Measurements from ENCODE around the gene CACNA2D4. TPM values are rescaled to one million over a fixed set of nuclear protein-coding genes. Genes with fewer than 3 reads are reported as not detected.

CACNA2D4 gene
- total RNA-seq, 1 donor from 2014 or later: 1.1 TPM

GRCh38 chr12:1879633-1880032, 38.8 kb downstream of the CACNA2D4 start:
- ATAC-seq (no peak), DNase-seq (ENCODE audit: missing footprints) (no peak)
- intact Hi-C loops (cut with DNase I): no loop called here

- DNase-seq (ENCODE audit: missing footprints): no peak
- ATAC-seq: no peak
- intact Hi-C loops (cut with DNase I): no loop called here
Measured at GRCh38 chr12:1878695-1879094, 39.8 kb downstream of the CACNA2D4 start.

GRCh38 chr12:1878214-1878613, 40.2 kb downstream of the CACNA2D4 start:
- DNase-seq (ENCODE audit: missing footprints): no peak
- intact Hi-C loops (cut with DNase I): no loop called here
- ATAC-seq: no peak

- intact Hi-C loops (cut with DNase I): no loop called here
- DNase-seq (ENCODE audit: missing footprints) (no peak), ATAC-seq (no peak)
Measured at GRCh38 chr12:1877169-1877878, 41.1 kb downstream of the CACNA2D4 start.

- no peak for DNase-seq (ENCODE audit: missing footprints)
- ATAC-seq: no peak
- intact Hi-C loops (cut with DNase I): no loop called here
Measured at GRCh38 chr12:1876086-1876485, 42.4 kb downstream of the CACNA2D4 start.

GRCh38 chr12:1875608-1876007, 42.8 kb downstream of the CACNA2D4 start:
- intact Hi-C loops (cut with DNase I): no loop called here
- DNase-seq (ENCODE audit: missing footprints) (no peak), ATAC-seq (no peak)

GRCh38 chr12:1873531-1874510, 44.6 kb downstream of the CACNA2D4 start:
- intact Hi-C loops (cut with DNase I): no loop called here
- ATAC-seq (no peak), DNase-seq (ENCODE audit: missing footprints) (no peak)

GRCh38 chr12:1872448-1872847, 46.0 kb downstream of the CACNA2D4 start:
- DNase-seq (ENCODE audit: missing footprints) (no peak), ATAC-seq (no peak)
- intact Hi-C loops (cut with DNase I): no loop called here

GRCh38 chr12:1872001-1872400, 46.5 kb downstream of the CACNA2D4 start:
- no peak for DNase-seq (ENCODE audit: missing footprints)
- intact Hi-C loops (cut with DNase I): no loop called here
- no peak for ATAC-seq

- ATAC-seq: no peak
Measured at GRCh38 chr12:1870998-1871917, 47.2 kb downstream of the CACNA2D4 start.

GRCh38 chr12:1870086-1870485, 48.4 kb downstream of the CACNA2D4 start:
- intact Hi-C loops (cut with DNase I): no loop called here
- DNase-seq (ENCODE audit: missing footprints) (no peak), ATAC-seq (no peak)

More at GRCh38 chr12:1870998-1871917, 47.2 kb downstream of the CACNA2D4 start:
- intact Hi-C loops (cut with DNase I): no loop called here
- DNase-seq (ENCODE audit: missing footprints): no peak

GRCh38 chr12:1869145-1869544, 49.3 kb downstream of the CACNA2D4 start:
- intact Hi-C loops (cut with DNase I): no loop called here
- no peak for ATAC-seq
- DNase-seq (ENCODE audit: missing footprints): no peak

- DNase-seq (ENCODE audit: missing footprints) (no peak), ATAC-seq (no peak)
- intact Hi-C loops (cut with DNase I): no loop called here
Measured at GRCh38 chr12:1865284-1865866, 53.1 kb downstream of the CACNA2D4 start.

- ATAC-seq (no peak), DNase-seq (ENCODE audit: missing footprints) (no peak)
- intact Hi-C loops (cut with DNase I): no loop called here
Measured at GRCh38 chr12:1864867-1865266, 53.6 kb downstream of the CACNA2D4 start.

GRCh38 chr12:1864456-1864855, 54.0 kb downstream of the CACNA2D4 start:
- DNase-seq (ENCODE audit: missing footprints) (no peak), ATAC-seq (no peak)
- intact Hi-C loops (cut with DNase I): no loop called here

GRCh38 chr12:1863823-1864222, 54.6 kb downstream of the CACNA2D4 start:
- intact Hi-C loops (cut with DNase I): no loop called here
- DNase-seq (ENCODE audit: missing footprints) (no peak), ATAC-seq (no peak)

GRCh38 chr12:1862973-1863372, 55.5 kb downstream of the CACNA2D4 start:
- ATAC-seq: no peak
- intact Hi-C loops (cut with DNase I): no loop called here

GRCh38 chr12:1859643-1860042, 58.8 kb downstream of the CACNA2D4 start:
- intact Hi-C loops (cut with DNase I): no loop called here
- ATAC-seq (no peak), DNase-seq (ENCODE audit: missing footprints) (no peak)

More at GRCh38 chr12:1862973-1863372, 55.5 kb downstream of the CACNA2D4 start:
- DNase-seq (ENCODE audit: missing footprints): no peak

GRCh38 chr12:1858456-1858855, 60.0 kb downstream of the CACNA2D4 start:
- no peak for DNase-seq (ENCODE audit: missing footprints)
- ATAC-seq: no peak
- intact Hi-C loops (cut with DNase I): no loop called here

Measured in Right ventricle myocardium inferior (tissue), 1 donor.